Activated CD4-positive, alpha-beta memory T cell treated with anti-CD3 and anti-CD28 coated beads for 36 hours (primary cell): Measurements from ENCODE around the gene CFAP91. TPM values are rescaled to one million over a fixed set of nuclear protein-coding genes. Genes with fewer than 3 reads are reported as not detected.
A peak's percentile ranks its signal among the peaks of the same experiment; 100 is the strongest.

Experiments used
- CTCF ChIA-PET: fragments of 350-600 bp; sonication (Branson Sonifier 250); formaldehyde crosslinking; loops from one replicate; lab custom pipeline; 2021; ENCODE audit warnings: antibody characterized with exemption, inconsistent platforms; lab: Charles Lee
- POLR2A ChIA-PET: fragments of 350-600 bp; sonication (Branson Sonifier 250); formaldehyde crosslinking; loops from one replicate; lab custom pipeline; 2021; ENCODE audit warnings: antibody characterized with exemption; lab: Charles Lee
- DNase-seq: peaks from one replicate; pipeline ENCODE4 v3.0.0-alpha.2; 2020
- H3K27ac Mint-ChIP-seq: one replicate; pipeline ENCODE4 v1.8.0; 2021; ENCODE audit warnings: mixed read lengths
- H3K27me3 Mint-ChIP-seq: one replicate; pipeline ENCODE4 v1.8.0; 2021; ENCODE audit warnings: mixed read lengths
- H3K36me3 Mint-ChIP-seq: one replicate; pipeline ENCODE4 v1.8.0; 2021; ENCODE audit warnings: mixed read lengths
- H3K4me1 Mint-ChIP-seq: one replicate; pipeline ENCODE4 v1.8.0; 2021; ENCODE audit warnings: low read depth, mixed read lengths
- H3K4me3 Mint-ChIP-seq: one replicate; pipeline ENCODE4 v1.8.0; 2021; ENCODE audit warnings: mild to moderate bottlenecking, mixed read lengths
- H3K9me3 Mint-ChIP-seq: one replicate; pipeline ENCODE4 v1.8.0; 2021; ENCODE audit warnings: mixed read lengths
- intact Hi-C: fragments of 100-400 bp; cut with micrococcal nuclease; formaldehyde crosslinking; loops from one replicate; pipeline ENCODE4 v1.15.1; 2023
- total RNA-seq, 2 experiments: library from RNA; stranded (reverse); gene quantifications; one replicate each; pipeline ENCODE4 v1.2.3, GENCODE V29; 2021

Gene CFAP91
- total RNA-seq, 2 experiments from 2014 or later, result 0.29 to 0.31 TPM

- intact Hi-C loops, result loop anchor here (1.0 to 2.0 kb wide), 2 partner anchors 406 to 798 kb away; no protein-coding TSS in a partner anchor
- H3K4me1 Mint-ChIP-seq, result peaks cover 10% of the 10 kb centered on the region
Observed at GRCh38 chr3:119681279-119681678, 21.5 kb upstream of the CFAP91 start.

DNA sequence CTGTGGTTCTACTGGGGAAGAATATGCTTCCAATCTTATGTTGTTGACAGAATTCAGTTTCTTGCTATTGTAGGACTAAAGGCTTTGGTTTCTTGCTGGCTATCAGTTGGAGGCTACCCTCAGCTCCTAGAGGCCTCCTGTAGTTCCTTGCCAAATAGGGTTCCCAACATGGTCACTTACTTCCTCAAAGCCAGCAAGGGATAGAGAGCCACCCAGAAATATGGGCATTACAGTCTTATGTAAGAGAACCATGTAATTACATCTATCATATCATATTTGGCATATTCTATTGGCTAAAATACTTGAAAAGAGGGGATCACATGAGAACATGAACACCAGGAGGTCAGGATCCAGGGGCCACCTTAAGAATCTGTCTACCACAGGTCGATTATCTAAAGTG is 19.4 kb upstream of the CFAP91 start:
- no peaks in the 10 kb centered on the region for H3K36me3 Mint-ChIP-seq
- H3K4me1 Mint-ChIP-seq, result no peaks in the 10 kb centered on the region
- intact Hi-C loops, result no loop called here
- H3K9me3 Mint-ChIP-seq, result peaks cover 3% of the 10 kb centered on the region
- no peak for DNase-seq
- POLR2A ChIA-PET, result no interaction called here
- H3K27ac Mint-ChIP-seq, result no peak overlapping the region
- CTCF ChIA-PET, result interaction anchor here (0.6 to 6.9 kb wide), 3 partner anchors 13 to 828 kb away, joined by 4 to 43 read pairs (median 4); no protein-coding TSS in a partner anchor
- peaks cover 2% of the 10 kb centered on the region for H3K27me3 Mint-ChIP-seq
- no peak overlapping the region for H3K4me3 Mint-ChIP-seq

More at GRCh38 chr3:119681279-119681678, 21.5 kb upstream of the CFAP91 start:
- POLR2A ChIA-PET, result interaction anchor here (0.8 kb wide), 1 partner anchor 183 kb away, joined by 3 read pairs; the partner anchor contains the start of gene TIMMDC1
- DNase-seq, result no peak
- peaks cover 6% of the 10 kb centered on the region for H3K36me3 Mint-ChIP-seq
- H3K9me3 Mint-ChIP-seq, result no peaks in the 10 kb centered on the region
- no peak overlapping the region for H3K4me3 Mint-ChIP-seq
- no peaks in the 10 kb centered on the region for H3K27me3 Mint-ChIP-seq
- CTCF ChIA-PET, result interaction anchor here (0.7 to 6.9 kb wide), 22 partner anchors 9 to 798 kb away, joined by 3 to 43 read pairs (median 3); partner anchors contain the start of genes B4GALT4, IGSF11 and TMEM39A
- no peak overlapping the region for H3K27ac Mint-ChIP-seq

- POLR2A ChIA-PET, result no interaction called here
- Mint-ChIP-seq H3K36me3 (no peaks in the 10 kb centered on the region), H3K4me1 (no peaks in the 10 kb centered on the region), H3K4me3 (no peak overlapping the region), H3K9me3 (peaks cover 3% of the 10 kb centered on the region), H3K27me3 (peaks cover 2% of the 10 kb centered on the region), H3K27ac (no peak overlapping the region)
- no peak for DNase-seq
- intact Hi-C loops, result no loop called here
- CTCF ChIA-PET, result interaction anchor here (0.6 to 2.0 kb wide), 10 partner anchors 9 to 806 kb away, joined by 3 to 13 read pairs (median 3); no protein-coding TSS in a partner anchor
Observed at GRCh38 chr3:119690043-119690656, 12.7 kb upstream of the CFAP91 start.

GRCh38 chr3:119695480-119695879 is 7.3 kb upstream of the CFAP91 start:
- Mint-ChIP-seq H3K27ac (no peak overlapping the region), H3K27me3 (no peaks in the 10 kb centered on the region), H3K9me3 (no peaks in the 10 kb centered on the region), H3K36me3 (no peaks in the 10 kb centered on the region), H3K4me1 (peaks cover 12% of the 10 kb centered on the region), H3K4me3 (no peak overlapping the region)
- intact Hi-C loops, result no loop called here
- ChIA-PET CTCF (interaction anchor here (0.8 kb wide), 1 partner anchor 454 kb away, joined by 3 read pairs; no protein-coding TSS in a partner anchor), POLR2A (no interaction called here)
- DNase-seq, result no peak

DNA sequence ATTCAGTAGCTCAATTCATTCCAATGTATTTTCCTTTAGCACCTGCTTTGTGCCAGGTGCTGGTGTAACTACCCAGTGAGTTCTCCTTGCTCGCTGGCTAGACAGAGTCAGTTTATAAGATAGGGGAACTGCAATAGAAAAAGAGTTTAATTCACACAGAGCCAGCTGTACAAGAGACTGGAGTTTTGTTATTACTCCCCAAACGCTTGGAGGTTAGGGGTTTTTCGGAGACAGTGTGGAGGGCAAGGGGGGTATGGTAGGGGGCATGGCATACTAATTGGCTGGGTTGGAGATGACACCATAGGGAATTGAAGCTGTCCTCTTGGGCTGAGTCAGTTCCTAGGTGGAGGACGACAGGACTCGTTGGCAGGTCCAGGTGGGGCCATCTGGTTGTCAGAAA is 5.4 kb upstream of the CFAP91 start:
- intact Hi-C loops, result no loop called here
- POLR2A ChIA-PET, result no interaction called here
- Mint-ChIP-seq H3K36me3 (peaks cover 2% of the 10 kb centered on the region), H3K9me3 (no peaks in the 10 kb centered on the region), H3K27ac (no peak overlapping the region), H3K4me3 (no peak overlapping the region), H3K27me3 (no peaks in the 10 kb centered on the region), H3K4me1 (peaks cover 29% of the 10 kb centered on the region)
- no peak for DNase-seq
- CTCF ChIA-PET, result interaction anchor here (1.3 kb wide), 1 partner anchor 814 kb away, joined by 5 read pairs; no protein-coding TSS in a partner anchor

DNA sequence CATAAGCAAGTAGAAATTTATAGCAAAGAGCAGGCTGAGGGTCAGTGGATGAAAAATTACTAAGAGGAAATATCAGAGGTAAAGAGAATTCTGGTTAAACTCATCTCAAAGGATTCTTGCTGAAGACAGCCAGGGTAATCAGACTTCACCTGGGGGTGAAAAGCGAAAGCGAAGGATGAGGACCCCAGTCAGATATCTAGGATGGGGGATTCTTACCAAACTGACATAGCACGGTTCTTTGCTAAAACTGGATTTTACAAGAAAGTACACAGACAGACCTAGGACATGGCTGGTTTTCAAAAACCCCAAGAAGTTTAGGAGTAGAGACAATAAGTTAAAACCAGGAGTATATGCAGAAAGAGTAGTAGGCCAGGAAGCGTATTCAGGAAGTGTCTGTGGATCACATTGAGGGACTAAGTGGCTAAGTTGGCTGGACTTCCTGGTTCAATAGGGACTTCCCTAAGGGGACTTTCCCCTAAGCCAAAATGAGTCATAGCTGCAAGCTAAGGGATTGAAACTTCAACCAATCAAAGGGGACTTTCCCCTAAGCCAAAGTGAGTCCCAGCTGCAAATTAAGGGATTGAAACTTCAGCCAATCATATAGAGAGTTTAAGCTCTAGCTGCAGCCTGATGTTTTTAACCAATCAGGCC is 2.4 kb upstream of the CFAP91 start:
- H3K27me3 Mint-ChIP-seq, result no peaks in the 10 kb centered on the region

DNA sequence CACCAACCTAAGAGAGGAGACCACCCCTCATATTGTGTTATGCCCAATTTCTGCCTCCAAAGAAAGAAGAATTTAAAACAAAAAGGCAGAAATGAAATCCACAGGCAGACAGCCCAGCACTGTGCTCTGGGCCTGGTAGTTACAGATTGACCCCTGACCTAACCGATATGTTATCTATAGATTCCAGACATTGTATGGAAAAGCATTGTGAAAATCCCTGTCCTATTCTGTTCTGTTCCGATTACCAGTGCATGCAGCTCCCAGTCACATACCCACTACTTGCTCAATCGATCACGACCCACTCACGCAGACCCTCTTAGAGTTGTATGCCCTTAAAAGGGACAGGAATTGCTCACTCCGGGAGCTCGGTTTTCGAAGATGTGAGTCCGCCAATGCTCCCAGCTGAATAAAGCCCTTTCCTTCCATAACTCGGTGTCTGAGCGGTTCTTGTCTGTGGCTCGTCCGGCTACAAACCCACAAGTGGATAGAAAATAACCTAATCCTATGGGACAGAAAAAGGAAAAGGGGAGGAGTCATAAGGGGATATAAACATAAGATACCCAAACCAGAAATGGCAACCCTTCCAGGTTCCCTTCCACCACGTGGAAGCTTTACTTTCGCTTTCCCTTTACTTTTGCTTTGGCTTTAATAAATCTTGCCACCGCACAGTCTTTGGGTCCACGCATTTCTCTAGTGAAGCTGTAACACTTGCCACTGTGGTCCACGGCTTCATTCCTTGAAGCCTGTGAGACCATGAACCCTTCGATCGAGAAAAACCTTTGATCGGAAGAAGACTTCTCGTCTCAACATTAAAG is 1.7 kb upstream of the CFAP91 start:
- DNase-seq, result no peak

More for the DNA sequence above, 2.4 kb upstream of the CFAP91 start:
- ChIA-PET CTCF (interaction anchor here (1.3 to 1.4 kb wide), 2 partner anchors 10 to 459 kb away, joined by 5 to 7 read pairs; partner anchors contain the start of gene B4GALT4), POLR2A (interaction anchor here (1.1 kb wide), 1 partner anchor 24 kb away, joined by 4 read pairs; the partner anchor contains the start of gene COX17)
- Mint-ChIP-seq H3K27ac (peak overlapping the region; percentile 94), H3K4me3 (peak overlapping the region; percentile 20), H3K36me3 (peaks cover 2% of the 10 kb centered on the region), H3K9me3 (no peaks in the 10 kb centered on the region), H3K4me1 (peaks cover 43% of the 10 kb centered on the region)
- intact Hi-C loops, result loop anchor here (1.0 to 5.0 kb wide), 9 partner anchors 23 to 463 kb away; partner anchors contain the start of genes ARHGAP31, COX17 and TMEM39A
- DNase-seq, result peak; percentile 38

DNA sequence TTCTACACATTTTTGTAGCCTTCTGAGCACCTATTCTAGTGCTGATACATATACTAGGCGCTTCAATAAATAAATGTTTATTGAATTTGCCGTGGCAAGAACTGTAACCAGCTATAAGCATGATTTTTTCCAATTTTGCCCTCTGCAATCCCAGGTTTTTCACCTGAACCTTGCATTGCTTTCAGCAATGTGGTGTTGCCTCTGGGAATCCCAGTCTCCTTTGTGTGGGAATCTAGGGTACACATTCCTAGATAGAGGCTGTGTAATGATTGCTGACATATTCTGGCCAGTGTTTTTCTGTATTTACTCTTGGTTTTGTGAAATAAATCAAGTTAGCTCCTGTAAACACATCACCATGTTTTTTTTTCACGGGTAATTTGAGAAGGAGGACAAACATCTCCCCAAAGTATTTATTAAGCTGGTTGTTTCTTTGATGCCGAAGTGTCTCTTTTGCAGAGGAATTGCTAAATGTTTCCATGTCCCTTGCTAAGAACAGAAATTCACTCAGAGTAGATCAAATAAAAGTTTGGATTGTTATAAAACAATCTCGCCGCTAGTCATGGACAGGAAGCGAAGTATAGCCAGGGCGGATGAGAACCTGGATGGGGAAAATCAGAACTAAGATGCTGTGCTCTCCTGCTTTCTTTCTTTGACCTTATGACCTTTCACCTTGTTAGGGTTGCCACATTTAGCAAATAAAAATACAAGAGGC is 1.2 kb downstream of the CFAP91 start:
- Mint-ChIP-seq H3K4me3 (peak overlapping the region; percentile 74), H3K4me1 (peaks cover 43% of the 10 kb centered on the region), H3K27me3 (no peaks in the 10 kb centered on the region), H3K27ac (no peak overlapping the region), H3K36me3 (peaks cover 2% of the 10 kb centered on the region), H3K9me3 (no peaks in the 10 kb centered on the region)
- intact Hi-C loops, result loop anchor here (1.0 to 5.0 kb wide), 3 partner anchors 108 to 467 kb away; partner anchors contain the start of gene GSK3B
- POLR2A ChIA-PET, result no interaction called here
- no peak for DNase-seq
- CTCF ChIA-PET, result no interaction called here

More for the DNA sequence above, 1.7 kb upstream of the CFAP91 start:
- ChIA-PET POLR2A (interaction anchor here (1.1 kb wide), 1 partner anchor 24 kb away, joined by 4 read pairs; the partner anchor contains the start of gene COX17), CTCF (interaction anchor here (1.3 to 1.4 kb wide), 2 partner anchors 11 to 460 kb away, joined by 5 to 7 read pairs; partner anchors contain the start of gene B4GALT4)
- H3K9me3 Mint-ChIP-seq, result no peaks in the 10 kb centered on the region
- H3K27me3 Mint-ChIP-seq, result no peaks in the 10 kb centered on the region
- peaks cover 43% of the 10 kb centered on the region for H3K4me1 Mint-ChIP-seq
- H3K36me3 Mint-ChIP-seq, result peaks cover 2% of the 10 kb centered on the region
- H3K27ac Mint-ChIP-seq, result peak overlapping the region; percentile 94
- peak overlapping the region; percentile 25 for H3K4me3 Mint-ChIP-seq
- intact Hi-C loops, result loop anchor here (1.0 to 5.0 kb wide), 9 partner anchors 24 to 464 kb away; partner anchors contain the start of genes ARHGAP31, COX17 and TMEM39A

GRCh38 chr3:119715105-119715504 is 12.3 kb downstream of the CFAP91 start:
- ChIA-PET POLR2A (no interaction called here), CTCF (no interaction called here)
- no peaks in the 10 kb centered on the region for H3K4me1 Mint-ChIP-seq
- no peaks in the 10 kb centered on the region for H3K36me3 Mint-ChIP-seq
- H3K27me3 Mint-ChIP-seq, result no peaks in the 10 kb centered on the region
- no peak overlapping the region for H3K27ac Mint-ChIP-seq
- H3K4me3 Mint-ChIP-seq, result no peak overlapping the region
- intact Hi-C loops, result no loop called here
- DNase-seq, result no peak
- no peaks in the 10 kb centered on the region for H3K9me3 Mint-ChIP-seq

DNA sequence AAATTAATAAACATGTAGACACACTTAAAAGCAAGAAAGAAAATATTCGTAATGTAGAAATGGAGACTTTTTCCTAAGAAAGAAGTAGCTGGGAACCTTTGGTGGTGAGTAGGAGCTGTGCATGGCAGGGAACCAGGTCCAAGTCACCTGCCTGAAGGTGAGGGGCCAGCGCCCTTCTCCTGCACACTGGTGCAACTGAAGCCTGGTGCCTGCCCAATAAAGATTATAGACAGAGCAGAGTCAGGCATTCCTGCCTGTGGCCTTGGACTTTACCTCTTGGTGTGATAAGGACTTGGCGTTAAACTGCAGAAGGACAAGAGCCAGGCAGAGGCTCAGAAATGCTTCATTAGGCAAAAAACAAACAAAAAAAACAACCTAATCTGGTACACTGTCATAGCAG is 14.2 kb downstream of the CFAP91 start:
- no peak overlapping the region for H3K4me3 Mint-ChIP-seq
- ChIA-PET POLR2A (no interaction called here), CTCF (no interaction called here)
- no peaks in the 10 kb centered on the region for H3K36me3 Mint-ChIP-seq
- DNase-seq, result no peak
- no peaks in the 10 kb centered on the region for H3K9me3 Mint-ChIP-seq
- H3K27ac Mint-ChIP-seq, result no peak overlapping the region
- H3K4me1 Mint-ChIP-seq, result no peaks in the 10 kb centered on the region
- intact Hi-C loops, result no loop called here
- H3K27me3 Mint-ChIP-seq, result no peaks in the 10 kb centered on the region

GRCh38 chr3:119717520-119717919 is 14.7 kb downstream of the CFAP91 start:
- Mint-ChIP-seq H3K27ac (no peak overlapping the region), H3K9me3 (no peaks in the 10 kb centered on the region), H3K36me3 (no peaks in the 10 kb centered on the region), H3K27me3 (no peaks in the 10 kb centered on the region), H3K4me1 (no peaks in the 10 kb centered on the region), H3K4me3 (no peak overlapping the region)
- ChIA-PET CTCF (no interaction called here), POLR2A (no interaction called here)
- intact Hi-C loops, result no loop called here
- no peak for DNase-seq
